HG02571 (cell line): ENCODE data around the gene CACNA1C.

Experiments used
- ATAC-seq: cut with Tn5 transposase; IDR thresholded peaks from one replicate; pipeline ENCODE4 v1.9.1; 2021; ENCODE audit warnings: mild to moderate bottlenecking, moderate library complexity; ENCODE audit not compliant: unreplicated experiment

CACNA1C gene

GRCh38 chr12:2629051-2629450 is 576.3 kb downstream of the CACNA1C start:
- no peak for ATAC-seq

GRCh38 chr12:2631653-2632350 is 579.0 kb downstream of the CACNA1C start:
- no peak for ATAC-seq

GRCh38 chr12:2633176-2633824 is 580.5 kb downstream of the CACNA1C start:
- ATAC-seq, result no peak

- no peak for ATAC-seq
Measured at GRCh38 chr12:2633825-2634200, 581.0 kb downstream of the CACNA1C start.

- no peak for ATAC-seq
Measured at GRCh38 chr12:2634471-2634870, 581.7 kb downstream of the CACNA1C start.

GRCh38 chr12:2636741-2637340 is 584.1 kb downstream of the CACNA1C start:
- no peak for ATAC-seq

- no peak for ATAC-seq
Measured at GRCh38 chr12:2637371-2637770, 584.6 kb downstream of the CACNA1C start.

GRCh38 chr12:2638273-2639019 is 585.7 kb downstream of the CACNA1C start:
- ATAC-seq, result no peak

- ATAC-seq, result no peak
Measured at GRCh38 chr12:2639020-2639298, 586.2 kb downstream of the CACNA1C start.

GRCh38 chr12:2640281-2640680 is 587.5 kb downstream of the CACNA1C start:
- no peak for ATAC-seq

- ATAC-seq, result no peak
Measured at GRCh38 chr12:2640709-2641108, 587.9 kb downstream of the CACNA1C start.

GRCh38 chr12:2641207-2641606 is 588.4 kb downstream of the CACNA1C start:
- ATAC-seq, result no peak

GRCh38 chr12:2641761-2642160 is 589.0 kb downstream of the CACNA1C start:
- no peak for ATAC-seq

GRCh38 chr12:2642176-2642892 is 589.5 kb downstream of the CACNA1C start:
- ATAC-seq, result no peak

GRCh38 chr12:2642896-2643425 is 590.2 kb downstream of the CACNA1C start:
- no peak for ATAC-seq

GRCh38 chr12:2643576-2644135 is 590.9 kb downstream of the CACNA1C start:
- ATAC-seq, result no peak

GRCh38 chr12:2644683-2645405 is 592.1 kb downstream of the CACNA1C start:
- ATAC-seq, result no peak

GRCh38 chr12:2645460-2645859 is 592.7 kb downstream of the CACNA1C start:
- no peak for ATAC-seq

- ATAC-seq, result no peak
Measured at GRCh38 chr12:2646341-2646740, 593.6 kb downstream of the CACNA1C start.

GRCh38 chr12:2647186-2647585 is 594.4 kb downstream of the CACNA1C start:
- no peak for ATAC-seq
